ENCODE measurements around the gene LSAMP. TPM values are rescaled to one million over a fixed set of nuclear protein-coding genes. Genes with fewer than 3 reads are reported as not detected.

LSAMP gene
- total RNA-seq, 6 donors from 2014 or later: 7.1 to 28.1 (median 13.4) TPM

DNA sequence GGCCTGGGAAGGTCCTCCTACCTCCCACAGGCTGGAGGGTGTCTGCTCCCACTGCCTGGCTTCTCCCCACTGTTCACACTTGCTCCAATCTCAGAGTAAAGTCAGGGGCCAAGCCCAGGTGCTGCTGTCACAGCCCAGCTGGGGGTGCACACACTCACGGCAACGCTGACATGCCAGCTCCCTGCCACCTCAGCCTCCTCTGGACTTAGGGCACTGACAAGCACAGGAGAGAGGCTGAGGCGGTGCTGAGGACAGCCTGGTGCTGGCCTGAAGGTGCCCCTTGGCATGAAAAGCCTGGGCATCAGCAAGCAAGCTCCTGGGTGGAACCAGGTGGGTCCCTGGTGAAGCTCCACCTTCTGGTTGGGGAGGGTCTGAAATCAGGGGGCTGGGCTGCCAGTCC lies 53.0 kb downstream of the LSAMP start:
- ATAC-seq (ENCODE audit: low FRiP score in 2 of 2): no peak

DNA sequence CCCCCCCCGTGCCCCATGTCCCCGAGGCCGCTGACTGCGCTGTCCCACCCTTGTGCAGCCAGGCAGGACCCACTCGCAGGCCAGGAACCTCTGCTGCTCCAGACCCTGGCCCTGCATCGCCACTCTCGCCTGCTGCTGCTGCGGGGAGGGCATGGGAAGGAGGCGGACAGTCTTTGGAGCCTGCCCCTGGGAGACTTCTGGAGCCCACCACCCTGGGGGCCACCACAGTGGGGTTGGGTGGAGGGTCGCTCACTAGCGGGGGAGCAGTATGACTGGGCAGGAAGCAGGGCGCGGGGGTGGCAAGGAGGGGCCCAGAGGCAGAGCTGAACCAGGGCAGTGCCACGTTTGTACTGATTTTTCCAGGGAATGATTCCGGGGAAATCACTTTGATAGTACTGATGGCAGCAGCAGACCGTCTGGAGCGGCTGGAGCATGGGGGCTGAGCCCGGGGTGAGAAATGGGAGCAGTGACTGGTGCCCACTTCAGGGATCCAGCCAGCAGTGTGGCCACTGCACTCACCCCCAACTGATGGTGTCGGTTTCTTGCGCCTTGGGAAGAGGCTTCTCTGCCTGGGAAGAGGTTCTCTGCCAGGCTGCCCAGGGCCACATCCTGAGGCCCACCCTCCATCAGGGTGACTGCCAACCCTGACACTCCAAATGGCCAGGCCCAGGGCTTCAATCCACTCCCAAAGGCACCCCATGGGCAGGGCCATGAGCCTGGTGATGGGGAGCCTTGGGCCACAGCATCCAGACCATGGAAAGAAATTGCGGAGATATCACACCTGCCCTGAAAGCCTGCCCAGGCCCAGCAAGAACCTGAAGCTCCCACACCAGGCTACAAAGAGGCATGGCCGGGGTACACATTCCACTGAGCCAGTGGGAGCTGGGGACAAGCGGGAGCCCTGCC lies 53.7 kb downstream of the LSAMP start:
- no peaks in the 10 kb centered on the region for H3K27me3 ChIP-seq
- peaks cover 0 to 8% (median 0%) of the 10 kb centered on the region in 4 donors for H3K9me3 ChIP-seq
- H3K4me3 ChIP-seq: no peak overlapping the region
- 92 to 95% methylated on average over 13 to 23 of the region's 23 CpGs for WGBS, 2 donors
- DNase-seq (peak in 1 of 2 donors; percentile 61), ATAC-seq (ENCODE audit: low FRiP score in 2 of 2) (peak in 1 of 2 donors; percentile 47)
- H3K27ac ChIP-seq: no peak overlapping the region
- no peaks in the 10 kb centered on the region for H3K36me3 ChIP-seq
- no peaks in the 10 kb centered on the region for H3K4me1 ChIP-seq
- TF ChIP-seq POLR2AphosphoS5 (IDR thresholded peaks at IDR 0.05): no peak

More for the DNA sequence above, 53.0 kb downstream of the LSAMP start:
- 90% methylated on average over 3 of the region's 3 CpGs; no CpG with 5 or more reads in 1 of the 2 donors for WGBS, 2 donors
- no peak overlapping the region for H3K4me3 ChIP-seq
- TF ChIP-seq POLR2A (IDR thresholded peaks at IDR 0.05): no peak
- no peak for TF ChIP-seq POLR2AphosphoS5 (IDR thresholded peaks at IDR 0.05)
- TF ChIP-seq EP300 (IDR thresholded peaks at IDR 0.05): no peak
- TF ChIP-seq, protein P1, sequence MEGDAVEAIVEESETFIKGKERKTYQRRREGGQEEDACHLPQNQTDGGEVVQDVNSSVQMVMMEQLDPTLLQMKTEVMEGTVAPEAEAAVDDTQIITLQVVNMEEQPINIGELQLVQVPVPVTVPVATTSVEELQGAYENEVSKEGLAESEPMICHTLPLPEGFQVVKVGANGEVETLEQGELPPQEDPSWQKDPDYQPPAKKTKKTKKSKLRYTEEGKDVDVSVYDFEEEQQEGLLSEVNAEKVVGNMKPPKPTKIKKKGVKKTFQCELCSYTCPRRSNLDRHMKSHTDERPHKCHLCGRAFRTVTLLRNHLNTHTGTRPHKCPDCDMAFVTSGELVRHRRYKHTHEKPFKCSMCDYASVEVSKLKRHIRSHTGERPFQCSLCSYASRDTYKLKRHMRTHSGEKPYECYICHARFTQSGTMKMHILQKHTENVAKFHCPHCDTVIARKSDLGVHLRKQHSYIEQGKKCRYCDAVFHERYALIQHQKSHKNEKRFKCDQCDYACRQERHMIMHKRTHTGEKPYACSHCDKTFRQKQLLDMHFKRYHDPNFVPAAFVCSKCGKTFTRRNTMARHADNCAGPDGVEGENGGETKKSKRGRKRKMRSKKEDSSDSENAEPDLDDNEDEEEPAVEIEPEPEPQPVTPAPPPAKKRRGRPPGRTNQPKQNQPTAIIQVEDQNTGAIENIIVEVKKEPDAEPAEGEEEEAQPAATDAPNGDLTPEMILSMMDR (IDR thresholded peaks at IDR 0.05): no peak
- no peak overlapping the region for H3K27ac ChIP-seq
- H3K27me3 ChIP-seq: no peaks in the 10 kb centered on the region
- H3K36me3 ChIP-seq: no peaks in the 10 kb centered on the region
- no peaks in the 10 kb centered on the region for H3K4me1 ChIP-seq
- DNase-seq: peak in 1 of 2 donors; percentile 43
- peaks cover 0 to 8% (median 0%) of the 10 kb centered on the region in 4 donors for H3K9me3 ChIP-seq

DNA sequence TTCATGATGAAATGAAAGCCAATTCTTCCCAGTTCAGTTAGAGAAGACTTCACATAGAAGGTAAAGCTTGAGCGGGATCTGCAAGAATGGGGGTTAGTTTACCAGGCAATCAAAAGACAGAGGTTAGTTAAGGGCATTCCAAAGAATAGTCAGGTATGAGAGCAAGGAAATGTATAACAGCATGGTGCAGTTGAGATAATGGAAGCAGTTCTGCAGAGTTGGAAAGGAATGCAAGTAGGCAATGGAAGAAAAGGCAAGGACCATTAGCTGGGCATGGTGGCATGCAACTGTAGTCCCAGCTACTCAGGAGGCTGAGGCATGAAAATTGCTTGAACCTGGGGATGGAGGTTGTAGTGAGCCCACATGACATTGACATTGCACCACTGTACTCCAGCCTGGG lies 55.0 kb downstream of the LSAMP start:
- no peak overlapping the region for H3K4me3 ChIP-seq
- H3K9me3 ChIP-seq: peaks cover 0 to 8% (median 0%) of the 10 kb centered on the region in 4 donors
- TF ChIP-seq EP300 (IDR thresholded peaks at IDR 0.05) (no peak), POLR2A (IDR thresholded peaks at IDR 0.05) (no peak), POLR2AphosphoS5 (IDR thresholded peaks at IDR 0.05) (no peak)
- TF ChIP-seq, protein P1 (IDR thresholded peaks at IDR 0.05): no peak
- H3K36me3 ChIP-seq: no peaks in the 10 kb centered on the region
- no peaks in the 10 kb centered on the region for H3K27me3 ChIP-seq
- no peak overlapping the region for H3K27ac ChIP-seq
- ATAC-seq (ENCODE audit: low FRiP score in 2 of 2) (no peak), DNase-seq (no peak)
- 80 to 100% methylated on average over 1 of the region's 1 CpG for WGBS, 2 donors
- H3K4me1 ChIP-seq: no peaks in the 10 kb centered on the region

DNA sequence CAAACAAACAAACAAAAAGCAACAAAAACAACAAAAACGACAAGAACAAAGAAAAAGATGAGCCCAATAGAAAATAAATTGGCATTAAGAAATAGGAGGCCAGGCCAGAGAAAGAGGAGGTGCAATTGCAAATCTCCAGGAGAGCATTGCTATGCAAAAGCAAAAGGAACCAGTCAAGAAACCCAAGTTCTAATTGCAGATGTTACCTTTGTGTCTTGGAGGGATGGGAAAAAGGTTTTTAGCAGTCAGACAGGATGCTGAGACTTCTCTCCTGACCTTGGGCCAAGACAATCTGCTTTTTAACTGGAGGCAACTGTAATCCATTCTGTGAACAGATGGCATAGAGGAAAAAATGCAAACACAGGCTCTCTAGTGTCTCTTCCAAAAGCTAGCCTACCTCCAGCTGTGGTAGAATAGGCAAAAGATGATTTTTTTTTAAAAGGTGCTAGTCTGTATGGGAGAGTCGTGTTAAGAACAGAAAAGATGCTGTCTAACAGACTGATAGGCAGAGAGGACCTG lies 56.4 kb downstream of the LSAMP start:
- no peak overlapping the region for H3K27ac ChIP-seq
- peaks cover 0 to 8% (median 0%) of the 10 kb centered on the region in 4 donors for H3K9me3 ChIP-seq
- no peak for ATAC-seq (ENCODE audit: low FRiP score in 2 of 2)
- H3K4me1 ChIP-seq: no peaks in the 10 kb centered on the region
- H3K36me3 ChIP-seq: no peaks in the 10 kb centered on the region
- no peaks in the 10 kb centered on the region for H3K27me3 ChIP-seq
- 26 to 28% methylated on average over 2 of the region's 2 CpGs for WGBS, 2 donors
- DNase-seq: no peak
- TF ChIP-seq POLR2AphosphoS5 (IDR thresholded peaks at IDR 0.05): no peak
- TF ChIP-seq, protein P1 (IDR thresholded peaks at IDR 0.05): no peak
- TF ChIP-seq EP300 (IDR thresholded peaks at IDR 0.05): no peak
- no peak for TF ChIP-seq POLR2A (IDR thresholded peaks at IDR 0.05)
- no peak overlapping the region for H3K4me3 ChIP-seq

DNA sequence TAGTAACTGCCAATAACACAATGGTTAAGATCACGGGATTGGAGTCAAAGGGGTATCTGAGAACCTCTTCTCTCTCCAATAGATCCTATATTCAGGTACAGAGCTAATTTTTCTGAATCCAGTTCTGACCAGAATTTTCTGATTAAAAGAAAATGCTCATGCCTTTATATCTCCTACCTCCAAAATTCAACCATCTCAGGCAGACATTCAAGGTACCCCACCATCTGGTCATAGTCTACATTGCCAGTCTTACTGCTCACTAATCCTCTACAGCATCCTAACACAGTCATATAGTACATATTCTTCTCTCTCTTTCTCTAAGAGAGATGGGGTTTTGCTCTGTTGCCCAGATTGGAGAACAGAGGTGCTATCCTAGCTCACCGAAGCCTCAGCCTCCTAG lies 59.1 kb downstream of the LSAMP start:
- TF ChIP-seq, protein P1 (IDR thresholded peaks at IDR 0.05): no peak
- TF ChIP-seq POLR2AphosphoS5 (IDR thresholded peaks at IDR 0.05) (no peak), POLR2A (IDR thresholded peaks at IDR 0.05) (no peak), EP300 (IDR thresholded peaks at IDR 0.05) (no peak)
- no peaks in the 10 kb centered on the region for H3K36me3 ChIP-seq
- H3K27ac ChIP-seq: no peak overlapping the region
- no peaks in the 10 kb centered on the region for H3K4me1 ChIP-seq
- H3K27me3 ChIP-seq: no peaks in the 10 kb centered on the region
- DNase-seq (no peak), ATAC-seq (ENCODE audit: low FRiP score in 2 of 2) (no peak)
- no peak overlapping the region for H3K4me3 ChIP-seq
- peaks cover 0 to 2% (median 0%) of the 10 kb centered on the region in 4 donors for H3K9me3 ChIP-seq
- WGBS, 2 donors: 84 to 93% methylated on average over 2 of the region's 2 CpGs
